HG03097 (cell line): ENCODE measurements around the gene MAP7D3.
"Not testable (repeated sequence)": the region's sequence is repeated elsewhere in the genome, so short reads cannot be mapped to it uniquely, and the experiment has no call there.

Source experiments
- ATAC-seq: cut with Tn5 transposase; IDR thresholded peaks from one replicate; pipeline ENCODE4 v1.9.1; 2021; ENCODE audit not compliant: unreplicated experiment, low FRiP score

MAP7D3 gene

DNA sequence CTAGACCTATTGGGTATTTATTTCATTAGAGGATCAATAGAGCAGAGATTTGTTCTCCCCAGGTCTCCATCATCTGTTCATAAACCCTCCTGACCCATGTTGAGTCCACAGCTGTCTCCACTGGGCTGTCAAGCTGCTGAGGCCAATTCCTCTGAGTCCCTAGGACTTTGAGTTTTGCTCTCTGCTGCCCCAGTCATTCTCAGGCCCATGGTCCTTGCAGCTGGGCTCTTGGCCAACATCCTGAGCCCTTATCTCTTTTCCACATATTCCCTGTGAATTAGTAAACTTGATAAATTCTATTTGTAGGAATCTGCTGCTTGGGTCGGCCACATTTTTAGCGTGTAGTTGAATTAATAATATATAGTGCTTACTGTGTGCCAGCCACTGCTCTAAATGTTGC, 62.0 kb downstream of the MAP7D3 start:
- ATAC-seq, result no peak

DNA sequence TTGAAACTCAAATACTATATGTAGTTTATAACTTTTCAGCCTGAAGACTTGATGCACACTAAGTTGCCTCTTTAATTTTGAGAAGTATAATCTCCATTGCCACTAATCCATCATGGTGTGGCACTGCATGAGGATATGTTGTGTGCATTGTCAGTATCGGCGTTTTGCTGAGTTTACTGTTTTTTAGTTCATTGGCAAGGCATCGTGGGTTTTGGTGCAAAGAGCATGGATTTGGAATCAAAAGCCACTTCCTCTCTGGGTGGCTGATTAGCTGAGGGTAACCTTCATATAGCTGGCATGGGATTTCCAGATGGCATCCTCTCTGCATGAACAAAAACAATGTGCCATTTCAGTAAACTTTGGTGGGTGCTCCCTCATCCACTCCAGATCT, 65.2 kb downstream of the MAP7D3 start:
- no peak for ATAC-seq

DNA sequence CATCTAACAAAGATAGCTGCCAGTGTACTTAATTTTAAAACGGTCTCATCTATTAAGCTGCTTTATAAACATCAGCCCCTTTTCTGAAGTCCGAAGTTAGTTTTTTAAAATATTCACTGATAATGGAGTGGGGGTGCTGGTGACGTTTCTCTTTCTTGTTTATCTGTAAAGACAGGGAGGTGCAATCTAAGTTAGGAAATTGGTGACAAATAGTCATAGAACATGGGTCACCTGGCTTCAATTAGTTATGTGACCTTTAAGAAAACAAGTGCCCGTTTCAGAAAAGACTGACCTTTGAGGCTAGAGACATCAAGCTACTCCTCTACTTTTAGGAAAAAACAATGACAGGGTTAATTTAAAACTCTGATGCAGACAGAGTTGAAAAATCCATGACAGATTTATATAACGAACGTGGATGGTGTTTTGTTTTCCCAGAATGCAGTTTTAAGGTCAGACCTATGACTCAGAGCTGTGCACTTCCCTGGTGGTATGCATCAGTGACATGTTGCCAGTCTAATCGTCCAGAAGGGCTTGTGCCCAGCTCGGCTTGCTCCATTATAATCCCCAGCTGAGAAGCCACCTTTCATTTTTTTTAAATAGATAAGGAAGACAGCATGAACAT, 65.7 kb downstream of the MAP7D3 start:
- no peak for ATAC-seq

DNA sequence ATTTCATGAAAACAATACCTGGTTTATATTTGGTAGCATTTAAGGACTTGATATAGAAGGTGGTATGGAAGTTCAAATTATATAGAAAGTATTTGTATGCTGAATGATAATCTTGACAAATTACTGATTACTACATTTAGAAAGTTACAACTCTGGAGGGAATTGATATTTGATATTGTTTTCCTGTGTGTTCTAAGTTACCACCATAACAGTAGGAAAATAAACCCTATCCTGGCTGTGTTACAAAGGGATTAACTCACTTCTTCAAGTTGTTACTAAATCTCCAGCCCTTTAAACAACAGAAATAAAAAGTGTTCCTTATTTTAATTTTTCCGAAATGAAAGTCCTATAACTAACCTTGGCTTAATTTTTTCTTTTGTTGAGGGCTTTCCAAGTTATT, 67.3 kb downstream of the MAP7D3 start:
- ATAC-seq, result no peak

DNA sequence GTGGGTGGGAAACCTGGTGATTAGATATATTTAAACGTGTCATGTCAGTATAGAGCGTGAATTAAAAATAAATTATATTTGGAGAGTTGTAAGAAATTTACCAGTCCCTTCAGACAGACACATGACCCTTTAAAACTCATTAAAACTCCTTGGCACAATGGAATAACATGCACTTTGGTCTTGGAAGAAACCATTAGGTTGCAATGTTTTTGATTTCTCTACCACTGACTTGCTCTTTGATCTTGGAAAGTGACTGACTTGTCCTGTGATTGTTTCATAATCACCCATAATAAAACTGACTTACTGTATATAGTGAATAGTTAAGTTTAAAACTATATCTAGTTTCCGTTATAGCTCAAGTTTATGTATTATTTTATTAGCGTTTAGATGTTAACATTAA, 68.0 kb downstream of the MAP7D3 start:
- ATAC-seq, result no peak

DNA sequence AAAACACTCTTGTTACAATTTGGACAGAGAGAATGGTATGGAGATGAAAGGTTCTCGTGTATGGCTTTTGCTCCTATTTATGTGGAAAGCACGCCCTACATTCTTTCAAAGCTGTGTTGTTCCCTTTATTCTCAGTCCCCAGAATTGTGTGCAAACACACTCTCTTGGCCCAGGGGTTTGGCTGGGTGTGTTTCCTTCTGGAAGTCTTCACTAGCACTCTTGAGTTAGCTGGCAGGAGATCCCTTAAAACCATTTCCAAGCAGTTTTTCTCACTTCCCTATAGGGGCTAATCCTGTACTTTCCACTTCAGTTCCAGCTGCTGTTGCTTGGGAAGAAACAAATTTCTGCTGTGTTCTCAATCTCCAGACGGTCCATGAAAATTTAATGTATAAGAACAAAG, 68.8 kb downstream of the MAP7D3 start:
- no peak for ATAC-seq

DNA sequence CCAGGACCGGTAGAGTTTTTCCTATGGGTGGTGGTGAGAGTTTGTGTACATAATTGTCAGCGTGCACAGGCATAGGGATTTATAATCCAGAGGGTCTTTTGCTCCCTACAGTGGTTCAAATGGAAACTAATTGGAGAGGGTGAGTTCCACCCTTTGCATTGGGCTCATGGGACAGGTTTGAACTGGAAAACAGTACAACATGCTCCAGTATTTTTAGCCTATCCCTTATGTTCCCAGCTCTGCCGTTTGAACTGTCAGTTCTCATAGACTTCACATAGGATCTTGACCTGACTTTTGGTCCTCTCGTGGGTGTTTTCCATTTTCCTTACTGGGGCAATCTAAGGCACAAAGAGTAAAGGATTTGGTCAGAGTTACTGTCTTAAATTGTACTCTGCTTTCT, 72.1 kb downstream of the MAP7D3 start:
- no peak for ATAC-seq

DNA sequence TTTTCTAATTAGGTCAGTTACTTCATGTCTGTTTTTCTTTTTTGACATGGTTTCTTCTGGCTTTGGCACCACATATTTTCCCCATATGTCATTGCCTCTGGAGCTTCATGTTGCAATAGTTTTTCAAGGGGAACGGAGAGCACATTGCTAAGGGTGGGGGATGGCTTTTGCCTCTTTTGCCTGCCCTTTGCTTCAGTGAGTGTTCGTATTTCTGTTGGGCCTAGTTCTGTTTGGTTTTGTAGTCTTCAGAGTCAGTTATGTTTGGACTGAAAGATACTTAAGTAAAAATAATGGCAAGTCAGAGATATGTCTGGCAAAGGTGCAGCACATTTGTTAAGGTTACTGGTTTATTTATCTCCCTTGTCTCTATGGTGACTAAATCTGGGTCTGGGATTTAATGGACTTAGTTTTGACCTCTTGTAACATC, 74.8 kb downstream of the MAP7D3 start:
- ATAC-seq, result no peak

DNA sequence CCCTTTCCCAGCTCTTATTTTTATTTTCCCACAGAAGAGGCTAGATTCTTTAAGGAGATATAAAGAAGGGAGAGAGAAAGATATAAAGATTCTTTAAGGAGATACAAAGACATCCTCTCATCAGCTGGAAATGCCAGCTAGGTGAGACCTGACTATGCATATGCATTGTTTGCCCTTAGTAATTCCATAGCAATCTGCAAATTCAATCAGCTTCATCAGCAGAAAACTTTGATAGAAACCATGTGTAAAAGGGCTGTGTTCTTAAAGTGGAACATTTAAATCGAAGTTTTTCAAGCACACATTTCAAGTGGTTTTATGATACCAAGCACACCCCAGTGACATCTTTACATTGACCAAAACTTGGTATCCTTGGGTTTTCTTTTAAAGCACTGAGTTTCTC, 79.8 kb downstream of the MAP7D3 start:
- no peak for ATAC-seq

DNA sequence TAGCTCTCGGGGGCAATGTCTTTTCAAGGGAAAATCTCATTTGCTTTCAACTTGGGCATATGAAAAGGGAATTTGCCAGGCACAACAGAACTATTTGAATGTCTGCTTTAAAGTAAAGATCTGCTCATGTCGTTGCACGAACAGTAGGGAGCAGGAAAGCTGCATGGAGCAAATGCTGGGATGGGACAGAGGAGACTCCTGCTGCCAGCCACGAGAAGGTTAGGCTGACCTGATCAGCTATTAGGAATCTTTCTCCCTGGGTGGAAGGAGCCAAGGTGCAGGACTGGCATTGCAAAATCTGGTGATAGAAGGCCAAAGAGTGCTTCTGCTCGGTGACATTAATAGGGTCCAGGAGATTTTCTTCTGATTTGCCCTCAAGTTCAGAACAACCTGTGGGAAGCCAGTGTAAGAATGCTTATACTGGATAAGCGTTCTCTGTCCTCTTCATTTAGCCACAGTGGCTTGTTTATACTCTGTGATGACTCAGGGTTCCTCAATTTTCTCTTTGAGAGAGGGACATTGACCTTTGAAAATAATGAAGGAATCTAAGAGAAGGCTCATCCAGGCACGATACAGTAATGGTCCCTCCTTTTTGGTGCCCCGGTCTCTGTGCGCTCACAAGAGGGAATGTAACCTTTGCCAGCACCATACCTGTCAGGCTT, 80.9 kb downstream of the MAP7D3 start:
- ATAC-seq, result no peak

DNA sequence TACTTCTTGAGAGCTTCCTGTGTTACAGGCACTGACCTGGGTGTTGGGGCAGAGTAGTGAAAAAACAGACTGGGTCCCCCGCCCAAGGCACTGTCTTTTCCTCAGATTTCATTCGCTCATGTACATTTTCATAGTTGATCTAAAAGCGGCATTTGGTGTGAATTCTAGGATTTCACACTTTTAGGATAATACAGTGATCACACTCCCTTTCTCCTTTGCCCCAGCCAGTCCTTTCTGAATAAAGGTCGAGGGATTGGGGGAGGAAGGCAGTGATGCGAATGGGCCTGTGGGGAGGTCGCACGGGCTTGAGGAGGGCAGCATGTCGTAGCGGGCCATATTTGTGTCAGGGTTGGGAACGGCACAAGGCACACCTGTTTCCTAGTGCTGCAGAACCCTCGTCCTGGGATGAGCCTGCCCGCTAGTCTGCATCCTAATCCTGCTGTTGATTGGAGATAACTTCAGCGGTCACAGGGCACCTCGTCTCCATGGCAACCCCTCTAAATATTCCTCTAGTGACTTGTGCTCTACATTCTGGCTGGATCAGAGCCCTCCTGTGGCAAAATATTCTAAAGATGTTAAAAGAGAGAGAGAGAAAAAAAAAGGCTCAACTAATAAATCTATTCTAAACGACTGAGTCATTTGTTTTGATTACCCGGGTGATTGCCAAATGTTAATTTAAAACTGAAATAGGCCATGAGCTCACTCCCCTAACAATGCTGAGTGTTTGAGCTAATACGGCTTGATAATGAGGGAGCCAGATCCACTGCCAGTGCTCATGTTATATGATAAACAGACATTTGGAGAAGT, 82.1 kb downstream of the MAP7D3 start:
- ATAC-seq, result no peak

DNA sequence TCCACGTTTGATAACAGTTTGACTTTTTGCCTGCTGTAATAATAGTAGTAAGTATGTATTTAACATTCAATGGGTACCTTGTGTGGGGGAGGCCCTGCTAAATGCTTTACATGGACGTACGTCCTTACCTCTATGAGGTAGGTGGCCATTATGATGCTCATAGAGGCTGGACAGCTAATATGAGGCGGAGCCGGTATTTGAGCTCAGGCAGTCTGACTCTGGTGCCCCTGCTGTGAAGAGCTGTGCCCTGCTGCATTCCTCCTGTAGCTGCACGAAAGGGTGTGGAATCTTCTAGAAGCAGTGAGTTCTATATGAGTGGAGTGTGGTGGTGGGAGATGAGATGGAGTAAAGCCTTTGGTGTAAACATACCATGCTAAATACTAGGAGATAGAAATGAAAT, 83.2 kb downstream of the MAP7D3 start:
- ATAC-seq, result not testable (repeated sequence)

DNA sequence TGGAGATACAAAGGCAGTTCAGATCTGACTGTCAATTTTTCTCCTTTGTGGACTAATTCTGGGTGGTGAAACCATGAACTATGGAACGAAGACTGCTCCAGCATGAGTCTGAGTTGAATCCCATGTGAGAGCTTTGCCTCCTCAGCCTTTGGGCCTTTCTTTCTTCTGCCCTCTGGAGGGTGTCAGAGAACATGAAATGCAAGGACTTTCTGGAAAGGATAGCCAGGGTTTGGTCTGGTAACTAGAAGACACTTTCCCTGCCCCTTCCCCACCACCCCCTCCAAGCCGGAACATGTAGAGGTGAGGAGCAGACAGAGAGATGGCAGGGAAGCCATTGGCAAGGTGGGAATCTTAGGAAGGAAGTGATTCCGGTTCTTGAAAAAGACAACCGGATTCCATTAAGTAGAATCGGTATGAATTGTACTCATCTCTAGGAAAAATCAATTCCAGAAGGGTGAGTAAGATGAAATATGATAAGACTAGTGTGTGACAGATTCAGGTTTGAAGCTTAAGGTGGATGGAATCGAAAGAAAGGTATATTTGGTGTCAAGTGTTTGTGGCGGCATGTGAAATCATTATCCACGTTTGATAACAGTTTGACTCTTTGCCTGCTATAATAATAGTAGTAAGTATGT, 84.9 kb downstream of the MAP7D3 start:
- no peak for ATAC-seq

DNA sequence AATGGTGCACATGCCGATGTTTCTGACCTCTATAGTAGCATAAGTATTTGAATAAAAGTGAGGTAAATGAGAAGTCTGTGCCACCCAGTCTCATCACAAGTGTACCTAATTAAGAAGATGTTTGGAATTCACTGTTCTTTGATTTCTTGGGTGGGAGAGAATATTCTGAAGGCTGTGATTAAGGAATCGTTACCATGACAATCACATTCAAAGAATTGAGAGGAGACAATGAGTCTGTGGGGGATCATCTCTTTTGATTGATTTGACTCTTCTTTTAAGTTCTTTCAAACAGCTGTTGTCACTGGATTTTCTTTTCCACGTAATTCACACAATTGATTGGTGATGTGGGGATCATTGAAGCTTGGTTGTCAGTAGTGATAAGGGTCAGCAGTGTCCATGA, 85.8 kb downstream of the MAP7D3 start:
- ATAC-seq, result no peak

DNA sequence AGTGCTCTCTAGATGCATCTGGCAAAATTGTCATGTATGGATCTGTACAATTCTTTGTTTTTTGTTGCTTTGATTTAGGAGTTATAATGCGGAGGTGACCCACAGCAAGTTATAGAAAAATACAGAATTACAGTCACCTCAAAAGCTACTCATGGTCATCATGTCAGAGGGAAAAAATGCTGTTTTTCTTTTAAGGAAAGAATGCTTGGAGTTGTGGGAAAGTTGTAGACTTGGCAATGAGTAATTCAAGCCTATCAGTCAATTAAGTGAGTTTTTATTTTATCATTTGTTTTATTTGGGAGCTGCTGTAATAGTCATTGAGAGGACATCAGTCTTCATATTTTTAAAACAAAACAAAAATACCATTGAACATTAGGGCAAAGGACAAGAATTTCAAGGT, 87.5 kb downstream of the MAP7D3 start:
- ATAC-seq, result no peak
